Hematopoietic multipotent progenitor cell treated with erythropoietin and hydrocortisone succinate and interleukin-3 and kit ligand, for 6 days (in vitro differentiated cells): ENCODE data around the gene FOLR3.
A peak's percentile ranks its signal among the peaks of the same experiment; 100 is the strongest.
"Not testable (repeated sequence)": the region's sequence is repeated elsewhere in the genome, so short reads cannot be mapped to it uniquely, and the experiment has no call there.

ENCODE experiments used
- DNase-seq: peaks from one replicate; pipeline ENCODE4 v3.0.0-alpha.2; 2015

The FOLR3 gene

DNA sequence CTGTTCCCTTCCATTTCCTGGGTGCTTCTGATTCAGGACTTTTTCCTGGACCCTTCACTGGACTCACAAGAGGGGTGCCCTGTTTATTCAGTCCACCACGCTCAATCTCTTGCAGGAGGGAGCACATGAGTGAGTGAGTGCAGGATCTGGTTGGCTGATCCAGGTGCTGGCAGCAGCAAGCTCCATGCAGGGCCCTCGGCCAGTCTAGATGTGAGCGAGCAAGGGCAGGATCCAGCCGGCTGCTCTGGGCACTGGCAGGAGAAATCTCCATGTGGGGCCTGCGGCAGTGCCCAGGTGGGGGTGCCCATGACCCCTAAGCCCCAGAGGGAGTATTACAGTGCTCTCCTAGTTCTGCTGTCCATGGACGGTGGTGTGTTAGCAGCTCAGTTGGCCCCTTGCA lies 11.5 kb upstream of the FOLR3 start:
- DNase-seq, result no peak

- no peak for DNase-seq
Observed at GRCh38 chr11:72125956-72126355, 9.6 kb upstream of the FOLR3 start.

- DNase-seq, result no peak
Observed at GRCh38 chr11:72127923-72128322, 7.6 kb upstream of the FOLR3 start.

- DNase-seq, result no peak
Observed at GRCh38 chr11:72129381-72129780, 6.1 kb upstream of the FOLR3 start.

DNA sequence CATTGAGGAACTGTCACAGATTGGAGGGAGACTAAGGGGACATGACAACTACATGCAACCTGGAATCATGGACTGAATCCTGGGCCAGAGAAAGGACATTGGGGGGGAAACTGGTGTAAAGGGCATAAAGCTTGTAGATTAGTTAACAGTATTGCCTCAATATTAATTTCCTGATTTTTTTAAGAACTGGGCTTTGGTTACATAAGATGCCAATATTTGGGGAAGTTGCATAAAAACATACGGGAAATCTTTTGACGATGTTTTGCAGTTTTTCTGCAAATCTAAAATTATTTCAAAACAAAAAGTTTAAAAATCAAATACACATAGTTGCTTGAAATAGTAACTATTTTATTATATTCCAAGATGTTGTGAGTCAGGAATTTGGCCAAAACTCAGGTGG lies 2.9 kb upstream of the FOLR3 start:
- no peak for DNase-seq

DNA sequence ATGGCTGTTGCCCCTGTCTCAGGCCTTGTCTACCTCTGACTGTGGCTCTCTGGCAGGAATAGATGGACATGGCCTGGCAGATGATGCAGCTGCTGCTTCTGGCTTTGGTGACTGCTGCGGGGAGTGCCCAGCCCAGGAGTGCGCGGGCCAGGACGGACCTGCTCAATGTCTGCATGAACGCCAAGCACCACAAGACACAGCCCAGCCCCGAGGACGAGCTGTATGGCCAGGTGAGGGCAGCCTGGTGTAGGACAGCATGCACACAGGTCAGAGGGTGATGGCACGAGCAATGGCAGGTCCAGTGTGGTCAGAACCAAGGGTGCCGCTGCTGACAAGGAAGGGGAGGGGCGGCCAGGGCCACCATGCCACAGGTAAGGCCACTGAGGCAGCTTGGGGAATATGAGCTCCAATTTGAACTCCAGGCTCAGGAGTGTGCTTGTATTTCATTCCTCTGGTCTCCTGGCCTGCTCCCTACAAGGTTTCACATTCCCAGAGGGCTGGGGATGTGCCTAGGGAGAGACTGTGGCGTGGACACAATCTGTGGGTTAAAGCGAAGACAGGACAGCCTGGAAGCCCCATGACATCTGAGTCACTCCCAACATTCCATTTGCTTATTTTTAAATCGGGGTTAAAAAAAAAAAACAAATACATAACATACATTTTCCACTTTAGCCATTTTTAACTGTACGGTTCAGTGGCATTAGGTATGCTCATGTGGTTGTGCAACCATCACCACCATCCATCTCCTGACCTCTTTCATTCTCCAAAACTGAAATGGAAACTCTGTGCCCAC lies 562 bp downstream of the FOLR3 start:
- no peak for DNase-seq

DNA sequence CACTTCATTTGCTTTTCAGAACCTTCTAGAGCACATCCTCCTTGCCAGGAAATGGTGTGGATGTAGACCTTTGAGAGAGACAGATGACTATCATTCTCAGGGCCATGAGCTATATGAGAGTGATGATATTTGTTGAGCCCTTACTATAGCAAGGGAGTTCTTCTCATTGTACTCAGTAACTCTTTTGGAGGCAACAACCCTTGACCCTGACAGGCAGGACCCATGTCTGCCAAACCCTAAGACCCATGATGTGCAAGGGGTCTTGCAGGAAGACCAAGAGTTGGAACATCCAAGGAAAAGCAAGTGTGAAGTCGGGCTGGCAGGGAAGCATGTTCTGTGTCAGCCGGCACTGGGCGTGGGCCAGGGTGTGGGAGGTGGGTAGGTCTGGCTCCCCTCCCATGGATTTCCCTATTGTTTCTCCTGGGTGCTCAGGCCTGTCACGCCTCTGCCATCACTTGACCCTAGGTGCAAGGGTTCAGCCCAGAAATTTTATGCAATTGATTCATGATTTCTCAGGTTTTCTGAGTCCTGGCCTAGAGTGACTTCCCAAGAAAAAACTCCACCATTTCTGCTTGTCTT lies 1.2 kb downstream of the FOLR3 start:
- no peak for DNase-seq

- no peak for DNase-seq
Observed at GRCh38 chr11:72138821-72139390, 3.4 kb downstream of the FOLR3 start.

- no peak for DNase-seq
Observed at GRCh38 chr11:72139500-72139899, 4.0 kb downstream of the FOLR3 start.

DNA sequence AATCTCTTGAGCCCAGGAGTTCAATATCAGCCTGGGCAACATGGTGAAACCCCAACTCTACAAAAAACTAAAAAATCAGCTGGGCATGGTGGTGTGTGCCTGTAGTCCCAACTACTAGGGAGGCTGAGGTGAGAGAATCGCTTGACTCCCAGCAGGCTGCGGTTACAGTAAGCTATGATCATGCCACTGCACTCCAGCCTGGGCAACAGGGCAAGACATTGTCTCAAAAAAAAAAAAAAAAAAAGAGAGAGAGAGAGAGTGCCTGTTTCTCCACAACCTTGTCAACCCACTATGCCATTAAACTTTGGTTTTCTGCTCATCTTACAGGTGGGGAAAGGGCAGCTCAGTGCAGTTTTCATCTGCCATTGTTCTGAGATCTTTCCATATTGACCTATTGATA lies 5.1 kb downstream of the FOLR3 start:
- DNase-seq, result no peak

DNA sequence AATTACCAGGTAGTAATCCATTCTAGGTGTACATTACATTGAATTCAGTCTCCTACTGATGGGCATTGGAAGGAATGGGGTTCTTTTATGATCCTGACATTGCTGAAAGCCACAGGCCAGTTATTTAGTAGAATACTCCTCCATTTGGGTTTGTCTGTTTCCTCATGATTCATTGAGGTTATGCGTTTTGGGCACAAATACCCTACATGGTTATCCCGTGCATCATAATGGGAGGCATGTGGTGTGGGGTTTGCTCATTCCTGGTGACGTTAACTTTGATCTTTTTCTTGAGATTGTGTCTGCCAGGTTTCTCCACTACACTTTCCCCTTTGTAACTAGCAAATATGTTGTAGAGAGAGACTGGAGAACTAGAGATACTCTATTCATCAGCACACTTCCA lies 5.5 kb downstream of the FOLR3 start:
- DNase-seq, result no peak

- DNase-seq, result not testable (repeated sequence)
Observed at GRCh38 chr11:72142086-72142485, 6.6 kb downstream of the FOLR3 start.

GRCh38 chr11:72142543-72142942 lies 7.0 kb downstream of the FOLR3 start:
- DNase-seq, result not testable (repeated sequence)

DNA sequence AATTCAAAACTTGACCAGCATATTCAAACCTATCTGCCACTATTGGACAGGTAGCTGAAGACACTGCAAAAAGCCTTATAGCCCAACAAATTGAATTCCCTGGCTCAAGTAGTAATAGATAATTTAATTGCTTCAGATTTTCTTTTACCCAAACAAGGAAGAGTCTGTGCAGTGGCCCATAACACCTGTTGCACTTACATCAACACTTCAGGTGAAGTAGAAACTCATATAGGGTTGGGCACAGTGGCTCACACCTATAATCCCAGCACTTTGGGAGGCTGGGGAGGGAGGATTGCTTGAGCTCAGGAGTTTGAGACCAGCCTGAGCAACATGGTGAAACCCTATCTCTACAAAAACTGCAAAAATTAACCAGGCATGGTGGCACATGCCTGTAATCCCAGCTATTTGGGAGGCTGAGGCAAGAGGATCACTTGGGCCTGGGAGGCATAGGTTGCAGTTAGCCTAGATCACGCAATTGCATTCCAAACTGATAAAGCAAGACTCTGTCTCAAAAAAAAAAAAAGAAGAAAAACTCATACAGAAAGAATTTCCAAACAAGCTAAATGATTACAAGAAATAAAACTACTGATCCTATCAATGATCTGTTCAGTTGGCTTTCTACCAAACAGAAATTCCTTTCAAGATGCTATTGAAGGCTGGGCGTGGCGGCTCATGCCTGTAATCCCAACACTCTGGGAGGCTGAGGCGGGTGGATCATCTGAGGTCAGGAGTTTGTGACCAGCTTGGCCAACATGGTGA lies 9.5 kb downstream of the FOLR3 start:
- DNase-seq, result no peak

DNA sequence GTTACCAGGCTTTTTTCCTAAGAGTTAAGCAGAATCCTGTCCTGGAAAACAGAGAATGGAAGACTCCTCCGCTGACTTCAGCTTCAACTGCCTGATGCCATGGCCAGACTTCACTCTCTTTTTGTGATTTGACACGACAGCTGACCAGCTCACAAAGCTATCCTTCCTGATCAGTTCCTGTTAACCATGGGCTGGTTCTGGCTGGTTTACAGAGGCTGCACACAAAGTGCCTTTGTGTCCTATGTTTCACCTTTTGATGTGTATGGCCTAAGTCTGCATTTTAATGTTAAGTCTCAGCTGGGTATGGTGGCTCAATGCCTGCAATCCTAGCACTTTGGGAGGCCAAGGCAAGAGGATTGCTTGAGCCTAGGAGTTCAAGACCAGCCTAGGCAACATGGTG lies 11.1 kb downstream of the FOLR3 start:
- DNase-seq, result no peak

DNA sequence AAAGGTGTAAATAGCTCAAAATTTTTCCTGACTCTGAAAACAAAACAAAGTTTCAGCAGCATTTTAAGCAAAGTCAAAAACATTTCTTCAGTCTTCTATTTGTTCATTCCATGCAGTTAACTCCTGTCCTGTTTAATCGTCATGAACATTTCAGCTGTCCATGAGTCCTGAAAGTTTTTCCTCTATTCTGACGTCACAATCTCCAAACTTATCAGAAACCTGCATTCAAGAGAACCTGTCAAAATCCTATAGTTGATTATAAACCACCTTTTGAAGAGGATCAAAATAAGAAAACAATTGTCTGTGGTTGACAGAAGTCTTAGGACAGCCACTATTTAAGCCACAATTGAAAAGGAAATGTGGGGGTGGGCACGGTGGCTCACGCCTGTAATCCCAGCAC lies 15.4 kb downstream of the FOLR3 start:
- DNase-seq, result no peak

DNA sequence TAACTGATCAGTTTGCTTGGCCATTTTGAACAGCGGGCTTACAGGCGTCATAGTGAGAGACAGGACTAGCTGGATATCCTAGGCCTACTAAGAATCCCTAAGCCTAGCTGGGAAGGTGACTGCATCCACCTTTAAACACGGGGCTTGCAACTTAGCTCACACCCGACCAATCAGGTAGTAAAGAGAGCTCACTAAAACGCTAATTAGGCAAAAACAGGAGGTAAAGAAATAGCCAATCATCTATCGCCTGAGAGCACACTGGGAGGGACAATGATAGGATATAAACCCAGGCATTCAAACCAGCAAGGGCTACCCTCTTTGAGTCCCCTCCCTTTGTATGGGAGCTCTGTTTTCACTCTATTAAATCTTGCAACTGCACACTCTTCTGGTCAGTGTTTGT lies 18.3 kb downstream of the FOLR3 start:
- not testable (repeated sequence) for DNase-seq

GRCh38 chr11:72154816-72155215 lies 19.3 kb downstream of the FOLR3 start:
- no peak for DNase-seq

DNA sequence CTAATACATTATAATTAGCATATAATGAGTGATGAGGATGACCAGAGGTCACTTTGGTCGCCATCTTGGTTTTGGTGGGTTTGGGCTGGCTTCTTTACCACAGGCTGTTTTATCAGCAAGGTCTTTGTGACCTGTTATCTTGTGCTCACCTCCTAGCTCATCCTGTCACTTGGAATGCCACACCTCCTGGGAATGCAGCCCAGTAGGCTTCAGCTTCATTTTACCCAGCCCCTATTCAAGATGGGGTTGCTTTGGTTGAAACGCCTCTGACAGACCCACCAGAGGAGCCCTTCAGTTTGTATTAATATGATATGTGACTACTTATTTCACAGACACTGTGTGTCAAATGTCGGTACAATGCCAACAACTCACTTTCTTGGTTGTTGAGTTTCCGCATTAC lies 20.2 kb downstream of the FOLR3 start:
- no peak for DNase-seq

- peak; percentile 90 for DNase-seq
Observed at GRCh38 chr11:72157131-72157530, 21.6 kb downstream of the FOLR3 start.

GRCh38 chr11:72160319-72160718 lies 24.8 kb downstream of the FOLR3 start:
- no peak for DNase-seq

- DNase-seq, result no peak
Observed at GRCh38 chr11:72162891-72163492, 27.5 kb downstream of the FOLR3 start.

GRCh38 chr11:72164187-72164586 lies 28.7 kb downstream of the FOLR3 start:
- not testable (repeated sequence) for DNase-seq
